Glutamatergic neuron (in vitro differentiated cells): ENCODE results near the gene ACSL5. TPM values are rescaled to one million over a fixed set of nuclear protein-coding genes. Genes with fewer than 3 reads are reported as not detected.

Experiments used
- DNase-seq: peaks from one replicate; pipeline ENCODE4 v3.0.0; 2022
- H3K27ac Mint-ChIP-seq: one replicate; pipeline ENCODE4 v1.8.0; 2020; ENCODE audit warnings: mild to moderate bottlenecking, mixed read lengths, inconsistent platforms; ENCODE audit not compliant: unreplicated experiment
- H3K27me3 Mint-ChIP-seq: one replicate; pipeline ENCODE4 v1.8.0; 2020; ENCODE audit warnings: mild to moderate bottlenecking, moderate library complexity, mixed read lengths, inconsistent platforms; ENCODE audit not compliant: unreplicated experiment
- H3K36me3 Mint-ChIP-seq: one replicate; pipeline ENCODE4 v1.8.0; 2020; ENCODE audit warnings: mild to moderate bottlenecking, mixed read lengths, inconsistent platforms; ENCODE audit not compliant: unreplicated experiment
- H3K4me1 Mint-ChIP-seq: one replicate; pipeline ENCODE4 v1.8.0; 2020; ENCODE audit warnings: mild to moderate bottlenecking, low read depth, mixed read lengths, inconsistent platforms; ENCODE audit not compliant: unreplicated experiment
- H3K4me3 Mint-ChIP-seq: one replicate; pipeline ENCODE4 v1.8.0; 2020; ENCODE audit warnings: mild to moderate bottlenecking, mixed read lengths, inconsistent platforms; ENCODE audit not compliant: unreplicated experiment
- H3K9me3 Mint-ChIP-seq: one replicate; pipeline ENCODE4 v1.8.0; 2020; ENCODE audit warnings: mild to moderate bottlenecking, moderate library complexity, mixed read lengths, inconsistent platforms; ENCODE audit not compliant: unreplicated experiment
- CTCF ChIP-seq: fragments of 200-600 bp; sonication (generic); IDR thresholded peaks from one replicate; pipeline ENCODE4 v1.5.0; 2021; ENCODE audit not compliant: partially characterized antibody, unreplicated experiment
- total RNA-seq: library from RNA; stranded (reverse); fragmentation: NEBNext Ultra II Directional; extraction: Animal tissue kit (Norgen Biotek cat#: 25700); gene quantifications from one replicate; pipeline ENCODE4 v1.2.1, GENCODE V29; 2021; ENCODE audit not compliant: unreplicated experiment

Gene ACSL5
- total RNA-seq, 1 donor from 2014 or later: not detected

- Mint-ChIP-seq H3K27ac (peak within 1 kb of the TSS; percentile 89), H3K9me3 (peaks cover 5% of the 10 kb centered on the region), H3K4me1 (peaks cover 6% of the 10 kb centered on the region), H3K4me3 (peak within 1 kb of the TSS; percentile 97), H3K36me3 (no peaks in the 10 kb centered on the region), H3K27me3 (peaks cover 3% of the 10 kb centered on the region)
- peak; percentile 87 for DNase-seq
- no peak for TF ChIP-seq CTCF
These were observed 73.1 kb downstream of the ACSL5 start, which contains the start of the genes VTI1A and ZDHHC6 for GRCh38 chr10:112446855-112447619. Gene VTI1A (plus strand): TSS chr10:112447215. CDS start chr10:112447374, 159 bp downstream. Gene ZDHHC6 (minus strand): TSS chr10:112446914. CDS start chr10:112445436, 1,478 bp downstream.

- Mint-ChIP-seq H3K27me3 (peaks cover 3% of the 10 kb centered on the region), H3K4me3 (peak overlapping the region; percentile 97), H3K4me1 (peaks cover 6% of the 10 kb centered on the region), H3K36me3 (no peaks in the 10 kb centered on the region), H3K27ac (peak overlapping the region; percentile 89), H3K9me3 (peaks cover 5% of the 10 kb centered on the region)
- TF ChIP-seq CTCF: no peak
- no peak for DNase-seq
These were observed 73.7 kb downstream of the ACSL5 start for GRCh38 chr10:112447620-112447928.

GRCh38 chr10:112448888-112449287 lies 75.0 kb downstream of the ACSL5 start:
- peaks cover 6% of the 10 kb centered on the region for H3K4me1 Mint-ChIP-seq
- TF ChIP-seq CTCF: no peak
- no peak overlapping the region for H3K27ac Mint-ChIP-seq
- H3K9me3 Mint-ChIP-seq: peaks cover 5% of the 10 kb centered on the region
- DNase-seq: no peak
- H3K36me3 Mint-ChIP-seq: peaks cover 3% of the 10 kb centered on the region
- peaks cover 3% of the 10 kb centered on the region for H3K27me3 Mint-ChIP-seq
- H3K4me3 Mint-ChIP-seq: peak overlapping the region; percentile 97

GRCh38 chr10:112454910-112455779 lies 81.2 kb downstream of the ACSL5 start:
- Mint-ChIP-seq H3K4me1 (no peaks in the 10 kb centered on the region), H3K27me3 (no peaks in the 10 kb centered on the region)
- no peak for DNase-seq

More at GRCh38 chr10:112454910-112455779, 81.2 kb downstream of the ACSL5 start:
- Mint-ChIP-seq H3K4me3 (no peak overlapping the region), H3K36me3 (peaks cover 7% of the 10 kb centered on the region), H3K27ac (no peak overlapping the region), H3K9me3 (no peaks in the 10 kb centered on the region)
- TF ChIP-seq CTCF: no peak
